Stimulated activated CD4-positive, alpha-beta T cell treated with anti-CD3 and anti-CD28 coated beads, Interleukin-1b, Interleukin-23, amount 100 ng/mL, for 24 hours (primary cell): ENCODE results near the gene GSAP.
"Not testable (repeated sequence)": the region's sequence is repeated elsewhere in the genome, so short reads cannot be mapped to it uniquely, and the experiment has no call there.

Experiments used
- DNase-seq, 4 experiments: peaks; one replicate each; pipeline ENCODE4 v3.0.0-alpha.2; 2020; ENCODE audit warnings: low read depth in 4 of 4, low spot score in 1 of 4

Gene GSAP

DNA sequence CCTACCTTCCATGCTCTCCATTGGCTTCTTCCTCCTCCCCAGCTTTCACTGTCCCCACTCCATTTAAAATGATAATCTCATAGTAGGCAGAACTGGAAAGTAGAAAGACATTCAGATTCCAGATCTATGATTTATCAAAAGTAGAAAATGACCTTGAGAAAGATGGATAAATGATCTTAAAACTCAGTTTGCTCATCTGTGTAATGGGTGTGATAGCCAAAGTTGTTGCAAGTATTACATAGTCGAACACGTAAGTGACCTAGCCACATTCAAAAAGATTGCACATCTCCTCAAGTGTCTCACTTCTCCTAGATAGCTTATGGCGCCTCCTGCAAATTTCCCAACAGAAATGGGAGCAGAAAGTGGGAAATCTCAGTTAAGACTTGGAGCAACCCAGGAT, 126.8 kb downstream of the GSAP start:
- no peak for DNase-seq

DNA sequence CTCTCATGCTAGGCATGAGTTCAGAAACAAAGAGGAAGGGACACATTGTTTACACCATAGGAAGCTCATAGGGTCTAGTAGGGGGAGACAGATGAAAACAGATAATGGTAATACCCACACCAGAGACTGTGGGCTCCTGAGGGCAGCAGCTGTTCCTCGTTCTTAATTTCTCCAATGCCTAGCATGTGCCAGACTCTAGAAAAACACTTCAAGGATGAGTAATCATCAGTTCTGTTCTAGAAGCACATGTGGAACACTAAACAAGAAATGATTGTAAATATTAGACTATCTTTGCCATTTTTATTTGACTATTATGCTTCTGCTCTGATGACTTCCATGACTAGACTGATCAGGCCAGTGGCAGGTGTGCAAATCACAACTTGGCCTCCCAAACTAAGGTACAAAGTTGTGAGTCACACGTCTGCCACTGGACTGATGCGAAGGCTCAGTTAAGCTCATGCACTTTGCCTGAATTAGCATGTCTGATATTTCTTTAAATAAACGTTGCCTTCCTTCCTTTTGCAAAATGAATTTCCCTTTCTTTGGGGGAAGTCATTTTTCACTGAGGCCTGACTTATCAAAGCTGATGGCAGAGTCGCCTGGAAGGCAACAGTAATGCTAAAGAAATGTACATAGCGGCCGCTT, 127.4 kb downstream of the GSAP start:
- no peak for DNase-seq

DNA sequence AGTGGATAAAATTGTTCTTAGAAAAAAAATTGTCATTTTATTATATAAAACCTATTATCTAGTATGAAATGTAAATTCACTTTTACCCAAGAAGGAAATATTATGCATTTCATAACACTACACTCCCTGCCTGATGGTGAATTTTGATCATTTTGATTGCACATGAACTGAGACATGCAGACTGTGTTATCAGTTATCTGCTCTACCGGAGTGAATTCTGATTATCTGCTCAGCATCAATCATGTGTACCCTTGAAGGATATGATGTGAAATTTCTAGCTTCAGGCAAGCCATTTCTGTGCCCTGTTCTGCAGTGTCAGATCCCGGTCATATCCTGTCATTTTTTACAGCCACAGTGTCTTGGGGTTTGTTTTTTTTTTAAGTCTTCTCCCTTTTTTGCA, 131.5 kb downstream of the GSAP start:
- no peak for DNase-seq

DNA sequence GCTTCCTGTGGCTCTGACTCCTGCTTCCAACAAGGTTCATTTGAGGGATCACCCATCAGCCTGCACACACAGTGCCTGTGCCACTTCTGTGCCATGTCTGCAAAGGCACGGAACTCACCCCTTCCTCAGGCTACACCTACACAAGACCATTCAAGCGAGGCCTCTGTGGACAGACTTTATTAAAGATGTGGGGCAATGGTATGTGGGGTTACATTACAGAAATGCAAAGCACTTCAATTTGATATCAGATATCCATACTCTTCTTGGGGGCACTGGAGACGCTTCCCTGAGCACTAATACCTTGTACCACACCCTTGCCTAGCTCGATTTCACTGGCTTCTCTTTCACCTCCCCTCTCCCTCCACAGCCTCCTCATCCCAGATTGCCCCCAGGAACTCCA, 132.1 kb downstream of the GSAP start:
- DNase-seq, result no peak

DNA sequence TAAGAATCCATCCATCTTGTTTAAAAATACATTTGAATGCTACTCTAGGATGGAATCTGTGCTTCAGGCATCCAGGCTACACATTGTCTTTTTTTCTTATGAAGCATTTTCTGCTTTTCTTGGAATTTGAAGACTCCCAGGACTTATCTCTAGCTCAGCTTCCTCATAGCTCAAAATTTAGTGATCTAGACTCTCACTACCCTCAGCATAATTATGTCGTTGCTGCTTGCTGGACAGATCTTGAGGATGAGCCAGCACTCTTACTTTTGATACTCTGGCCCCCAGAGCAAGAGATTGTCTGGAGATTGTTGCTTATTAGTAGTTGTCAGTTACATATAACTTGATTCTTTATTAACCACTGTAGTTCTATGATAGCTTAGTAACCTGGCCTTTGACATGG, 133.3 kb downstream of the GSAP start:
- no peak for DNase-seq

DNA sequence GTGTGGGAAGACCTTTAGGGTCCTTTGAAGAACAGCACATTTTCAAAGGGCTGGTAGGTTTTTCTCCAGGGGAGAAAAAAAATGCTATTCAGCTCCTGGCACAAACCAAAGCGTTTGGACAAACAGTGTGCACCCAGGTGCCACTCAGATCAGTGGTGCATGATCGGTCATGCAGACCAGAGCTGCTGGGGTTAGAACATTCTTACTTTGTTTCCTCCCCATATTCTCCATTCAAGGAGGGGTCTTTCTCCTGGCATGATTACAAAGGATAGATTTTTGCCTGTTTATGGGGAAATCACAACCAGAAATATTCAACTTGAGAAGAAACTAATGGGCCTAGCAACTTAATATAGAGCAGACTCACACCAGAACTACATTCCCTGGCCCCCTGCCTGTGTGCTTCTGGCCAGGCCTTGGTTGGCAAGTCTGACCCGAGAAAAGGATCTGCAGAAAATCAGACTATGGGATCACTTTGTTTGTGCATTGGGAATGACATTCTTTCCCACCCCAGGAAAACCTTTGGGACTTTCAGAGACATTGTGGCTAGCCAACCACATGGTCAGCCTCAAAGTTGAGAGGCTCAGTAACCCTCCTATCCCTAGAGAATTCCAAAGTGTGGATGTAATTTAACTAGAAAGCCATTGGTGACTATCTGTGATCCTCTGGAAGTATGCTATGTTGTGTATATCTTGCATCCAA, 134.2 kb downstream of the GSAP start:
- no peak for DNase-seq

DNA sequence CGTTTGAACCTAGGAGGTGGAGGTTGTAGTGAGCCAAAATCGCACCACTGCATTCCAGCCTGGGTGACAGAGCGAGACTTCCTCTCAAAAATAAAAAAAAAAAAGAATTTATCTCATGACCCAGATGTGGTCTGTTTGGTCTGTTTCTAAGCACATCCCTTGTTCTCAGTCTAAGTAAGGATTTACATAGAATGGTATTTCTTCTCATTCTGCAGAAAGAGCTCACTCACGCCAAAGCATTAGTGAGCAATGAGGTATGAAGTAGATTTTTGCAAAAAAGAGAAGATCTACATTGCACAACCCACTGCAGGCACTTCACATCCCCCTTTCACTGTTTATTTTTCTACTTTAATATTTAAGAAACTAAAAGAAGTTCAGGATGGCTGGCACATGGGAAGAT, 140.0 kb downstream of the GSAP start:
- DNase-seq, result no peak

DNA sequence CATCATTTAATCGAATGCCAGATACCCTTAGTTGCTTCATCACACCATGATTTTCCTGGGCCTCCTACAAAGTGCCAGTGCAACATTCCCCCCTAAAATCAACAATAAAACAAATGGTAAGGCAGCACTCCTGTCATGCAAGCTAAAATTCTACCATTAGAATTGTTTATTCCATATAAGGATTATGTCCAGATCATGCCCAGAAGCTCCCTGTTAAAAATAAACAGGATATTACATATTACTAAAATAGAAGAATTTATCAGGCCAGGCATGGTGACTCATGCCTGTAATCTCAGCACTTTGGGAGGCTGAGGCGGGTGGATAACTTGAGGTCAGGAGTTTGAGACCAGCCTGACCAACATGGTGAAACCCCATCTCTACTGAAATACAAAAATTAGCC, 140.5 kb downstream of the GSAP start:
- not testable (repeated sequence) for DNase-seq

DNA sequence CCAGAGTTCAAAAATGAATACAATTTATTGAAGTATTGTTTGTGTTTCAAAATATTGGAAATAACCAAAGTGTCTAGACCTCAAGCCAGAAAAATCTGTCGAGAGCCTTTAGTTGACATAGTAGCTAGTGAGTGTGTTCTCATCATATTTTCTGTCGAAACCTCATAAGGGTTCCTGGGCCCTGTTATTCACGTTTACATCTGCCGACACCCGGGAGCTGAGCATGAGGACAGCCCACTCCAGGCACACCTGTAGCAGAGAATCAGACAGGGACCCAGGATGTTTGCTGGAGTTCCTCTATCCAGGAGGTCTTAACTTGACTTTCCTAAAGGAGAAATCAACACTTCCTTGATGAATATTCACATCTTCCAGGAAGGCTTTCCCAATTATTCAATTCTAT, 144.4 kb downstream of the GSAP start:
- DNase-seq, result no peak

DNA sequence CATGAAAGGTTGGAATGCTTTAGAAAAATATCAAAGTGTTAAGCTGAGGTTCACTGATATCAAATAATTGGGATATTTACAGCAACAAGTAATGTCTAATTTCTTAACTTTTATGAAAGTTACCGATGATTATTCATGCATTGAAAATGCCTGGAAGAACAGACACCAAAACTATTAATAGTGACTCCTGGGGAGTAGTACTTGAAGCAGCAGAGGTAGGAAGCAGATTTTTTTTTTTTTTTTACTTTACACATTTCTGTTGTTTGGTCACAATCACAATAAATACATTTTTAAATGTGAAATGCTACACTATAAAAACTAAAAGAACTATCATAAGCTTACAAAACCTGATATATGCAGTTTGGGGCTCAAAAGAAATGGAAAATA, 146.1 kb downstream of the GSAP start:
- DNase-seq, result no peak

DNA sequence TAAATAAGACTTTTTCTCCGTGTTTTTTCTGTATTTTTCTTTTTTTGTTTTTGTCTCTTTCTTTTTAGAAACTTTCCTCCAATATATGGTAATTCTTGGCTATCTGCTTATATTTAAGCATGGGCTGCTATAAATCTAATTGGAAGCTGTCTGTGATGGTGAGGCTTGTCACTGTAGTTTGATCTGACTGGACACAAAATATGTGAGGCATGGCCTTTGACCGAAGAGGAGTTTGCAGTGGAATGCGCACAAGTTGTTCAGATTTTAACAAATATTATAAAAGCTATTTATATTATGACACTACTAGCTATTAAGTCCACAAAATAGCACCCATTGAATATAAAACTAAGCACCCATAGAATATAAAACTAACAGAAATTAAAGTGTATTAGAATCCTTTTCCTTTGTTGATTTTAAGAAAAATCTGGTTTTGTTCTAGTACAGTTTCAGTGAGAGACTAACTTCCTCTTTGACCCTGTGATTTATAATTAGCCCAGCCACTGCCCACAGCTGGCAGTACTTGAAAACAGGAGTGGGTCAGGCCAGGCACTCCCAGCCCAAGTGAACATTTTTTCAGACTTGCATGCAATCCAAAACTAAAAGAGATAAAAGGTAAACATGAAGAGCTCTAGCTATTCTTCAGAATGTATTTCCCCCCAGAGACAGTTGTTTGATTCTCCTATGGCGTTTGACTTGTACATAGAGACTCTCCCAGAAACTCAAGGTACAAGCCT, 146.6 kb downstream of the GSAP start:
- DNase-seq, result no peak

DNA sequence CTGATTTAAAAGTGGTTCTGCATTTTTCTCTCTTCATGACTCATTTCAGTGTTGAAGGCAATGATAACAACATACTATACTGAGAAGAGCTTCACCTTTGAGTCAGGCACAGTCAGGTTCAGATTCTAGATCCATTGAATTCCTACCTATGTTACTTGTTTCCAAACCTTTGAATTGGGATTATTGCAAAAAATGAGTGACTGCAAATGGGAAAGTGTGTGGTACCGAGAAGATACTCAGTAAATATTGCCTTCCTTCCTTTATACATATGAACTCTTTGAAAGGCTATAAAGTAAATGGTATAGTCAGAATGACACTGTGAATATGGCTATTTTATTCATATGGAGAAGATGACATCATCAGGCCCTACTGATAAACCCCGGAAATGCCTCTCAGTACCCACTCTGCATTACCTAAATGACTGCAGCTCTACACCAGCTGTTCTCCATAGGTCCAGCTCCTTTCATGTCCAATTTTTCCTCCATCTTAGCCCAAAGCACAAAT, 149.8 kb downstream of the GSAP start:
- DNase-seq, result no peak

DNA sequence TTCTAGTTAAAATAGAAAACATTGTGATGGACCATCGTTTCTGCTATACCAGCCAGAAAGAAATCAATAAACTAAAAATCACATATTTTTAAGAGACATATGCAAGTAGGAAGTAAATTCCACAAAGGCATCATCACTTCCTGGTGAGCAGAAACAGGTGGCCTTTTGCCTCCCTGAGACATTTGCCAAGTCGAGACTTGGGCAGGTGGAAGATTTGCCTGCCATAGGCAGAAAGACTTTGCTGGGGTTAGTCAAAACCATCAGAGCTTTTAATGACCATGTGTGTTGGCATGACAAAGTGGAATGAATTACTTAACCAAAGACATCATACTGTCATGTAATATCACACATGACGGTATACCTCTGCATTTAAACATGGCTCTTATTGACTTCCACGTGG, 150.5 kb downstream of the GSAP start:
- DNase-seq, result no peak

DNA sequence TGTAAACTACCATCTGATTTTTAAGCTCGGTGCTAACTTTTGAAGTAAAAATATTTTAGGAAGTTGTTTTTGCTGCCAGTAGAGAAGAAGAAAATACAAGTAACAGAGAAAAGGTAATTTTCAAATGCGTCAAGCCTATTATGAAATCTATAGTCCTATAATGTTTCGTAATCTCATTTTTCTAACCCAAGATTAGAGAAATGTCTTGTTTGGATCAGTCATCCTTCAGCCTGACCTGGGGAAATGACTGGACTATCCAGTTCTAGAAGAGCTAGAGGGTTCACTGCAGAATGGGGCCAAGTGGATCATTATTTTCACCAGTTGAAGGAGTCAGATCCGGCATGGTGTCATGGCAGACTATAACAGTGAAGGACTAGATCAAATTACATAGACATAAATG, 153.8 kb downstream of the GSAP start:
- no peak for DNase-seq
